GM19467 (cell line): ENCODE results near the gene TPGS2.
A peak's percentile ranks its signal among the peaks of the same experiment; 100 is the strongest.
"Not testable (repeated sequence)": the region's sequence is repeated elsewhere in the genome, so short reads cannot be mapped to it uniquely, and the experiment has no call there.

Experiments used
- ATAC-seq: cut with Tn5 transposase; IDR thresholded peaks from one replicate; pipeline ENCODE4 v1.9.1; 2021; ENCODE audit warnings: mild to moderate bottlenecking, moderate library complexity; ENCODE audit not compliant: unreplicated experiment

TPGS2 gene

GRCh38 chr18:36828630-36829361 is at the start of gene TPGS2, which contains the start of gene KIAA1328:
Gene TPGS2, minus strand, starts transcription at chr18:36829002. Its CDS starts 235 bp downstream, at chr18:36828767.
Gene KIAA1328, plus strand, starts transcription at chr18:36829127. Its CDS starts 12 bp downstream, at chr18:36829139.
- peak; percentile 94 for ATAC-seq

GRCh38 chr18:36873826-36874225 is 45.0 kb upstream of the TPGS2 start:
- not testable (repeated sequence) for ATAC-seq

- no peak for ATAC-seq
Observed at GRCh38 chr18:36872329-36872728, 43.5 kb upstream of the TPGS2 start.

GRCh38 chr18:36871801-36872200 is 43.0 kb upstream of the TPGS2 start:
- ATAC-seq, result no peak

GRCh38 chr18:36867056-36867455 is 38.3 kb upstream of the TPGS2 start:
- no peak for ATAC-seq

GRCh38 chr18:36862182-36862581 is 33.4 kb upstream of the TPGS2 start:
- ATAC-seq, result no peak

- ATAC-seq, result no peak
Observed at GRCh38 chr18:36856815-36857214, 28.0 kb upstream of the TPGS2 start.

- ATAC-seq, result no peak
Observed at GRCh38 chr18:36851202-36851590, 22.4 kb upstream of the TPGS2 start.

GRCh38 chr18:36850527-36851201 is 21.9 kb upstream of the TPGS2 start:
- no peak for ATAC-seq

GRCh38 chr18:36849288-36850006 is 20.6 kb upstream of the TPGS2 start:
- no peak for ATAC-seq

- ATAC-seq, result no peak
Observed at GRCh38 chr18:36848609-36849008, 19.8 kb upstream of the TPGS2 start.

GRCh38 chr18:36843784-36844183 is 15.0 kb upstream of the TPGS2 start:
- no peak for ATAC-seq

- no peak for ATAC-seq
Observed at GRCh38 chr18:36843199-36843598, 14.4 kb upstream of the TPGS2 start.

GRCh38 chr18:36839835-36840234 is 11.0 kb upstream of the TPGS2 start:
- no peak for ATAC-seq

GRCh38 chr18:36835927-36836326 is 7.1 kb upstream of the TPGS2 start:
- no peak for ATAC-seq

GRCh38 chr18:36833120-36833519 is 4.3 kb upstream of the TPGS2 start:
- ATAC-seq, result no peak

- no peak for ATAC-seq
Observed at GRCh38 chr18:36831139-36831538, 2.3 kb upstream of the TPGS2 start.

GRCh38 chr18:36830158-36830495 is 1.3 kb upstream of the TPGS2 start:
- no peak for ATAC-seq

- ATAC-seq, result no peak
Observed at GRCh38 chr18:36829362-36830157, 758 bp upstream of the TPGS2 start.

- ATAC-seq, result no peak
Observed at GRCh38 chr18:36828157-36828629, 609 bp downstream of the TPGS2 start.

- ATAC-seq, result no peak
Observed at GRCh38 chr18:36826556-36826955, 2.2 kb downstream of the TPGS2 start.
